GM18951 (cell line): Measurements from ENCODE around the gene FAM89B.

Experiments used
- POLR2A ChIP-seq: IDR thresholded peaks from 4 replicates; pipeline ENCODE4 v1.6.1; 2011; ENCODE audit warnings: mild to moderate bottlenecking; ENCODE audit not compliant: insufficient read length, insufficient read depth; ENCODE audit errors: extremely low read depth
- in situ Hi-C: fragments of 300-500 bp; cut with MboI; formaldehyde crosslinking; loops from one replicate; pipeline ENCODE4 v1.12.0; 2022; ENCODE audit warnings: low sequenced_read_pairs, mixed read lengths, inconsistent platforms; ENCODE audit not compliant: unreplicated experiment

Gene FAM89B

DNA sequence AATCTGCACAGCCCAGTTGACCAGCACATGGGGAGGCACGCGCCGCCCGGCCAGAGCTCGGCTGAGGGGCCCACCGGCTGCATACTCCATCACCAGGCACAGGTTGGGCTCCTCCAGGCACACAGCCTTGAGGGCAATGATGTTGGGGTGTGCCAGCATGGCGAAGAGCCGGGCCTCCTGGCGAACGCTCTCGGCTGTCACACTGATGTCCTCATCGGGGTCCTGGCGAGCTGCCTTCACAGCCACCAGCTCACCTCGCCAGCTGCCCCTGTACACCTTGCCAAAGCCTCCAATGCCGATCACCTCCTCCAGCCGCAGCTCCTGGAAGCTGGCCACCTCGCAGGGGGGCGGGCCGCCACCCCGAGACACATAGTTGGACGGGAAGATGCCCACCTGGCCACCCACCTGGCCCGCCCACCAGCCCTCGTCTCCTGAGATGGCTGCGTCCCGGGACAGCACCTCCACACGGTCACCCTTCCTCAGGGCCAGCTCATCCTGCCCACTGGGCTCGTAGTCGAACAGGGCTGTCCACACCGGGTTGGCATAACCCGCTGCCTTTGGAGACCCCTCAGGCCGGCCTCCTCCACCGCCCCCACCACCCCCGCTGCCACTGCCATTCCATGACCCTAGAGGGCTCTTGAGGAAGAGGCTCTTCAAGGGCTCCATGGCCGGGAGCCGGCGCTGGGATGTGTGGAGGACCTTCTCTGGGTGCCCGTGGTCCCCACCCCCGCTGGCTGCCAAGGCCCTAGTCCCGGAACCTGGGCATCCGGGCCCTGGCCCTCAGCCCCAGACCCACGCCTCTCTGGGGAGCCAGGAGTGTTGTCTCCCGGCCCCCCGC is 41.0 kb downstream of the FAM89B start:
- in situ Hi-C loops, result no loop called here
- TF ChIP-seq POLR2A, result peak; percentile 16

DNA sequence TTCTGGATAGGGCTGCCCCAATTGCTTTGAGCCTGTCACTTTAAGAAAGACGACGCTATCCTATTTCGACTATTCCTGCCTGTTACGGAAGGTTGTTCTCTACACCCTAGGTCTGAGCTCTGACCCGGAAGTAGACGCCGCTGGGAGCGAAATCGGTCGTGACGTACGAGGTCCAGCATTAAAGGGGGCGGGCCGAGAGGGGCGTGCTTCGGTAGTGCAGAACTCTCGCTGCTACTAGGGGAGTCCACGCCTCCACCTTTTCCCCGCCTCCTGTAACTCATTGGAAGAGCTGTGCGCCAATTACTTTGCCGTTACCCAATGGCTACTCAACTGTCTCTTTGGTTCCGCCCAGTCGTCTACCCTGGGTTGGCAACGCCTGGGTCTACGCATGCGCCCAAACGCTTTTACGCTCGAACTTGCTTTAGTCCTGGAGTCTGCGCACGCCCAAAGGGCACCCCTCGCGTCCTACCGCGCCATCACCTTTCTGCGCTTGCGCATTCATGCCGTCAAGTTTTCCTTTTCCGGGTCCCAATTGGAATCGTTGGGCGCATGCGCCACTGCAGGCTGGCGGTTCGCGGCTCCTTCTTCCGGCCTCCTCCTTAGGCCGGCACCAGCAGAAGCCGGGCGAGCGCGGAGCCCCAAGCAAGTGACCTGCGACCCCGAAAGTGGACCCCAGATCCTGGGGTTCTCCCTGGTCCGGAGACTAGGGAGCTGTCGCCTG is 43.1 kb downstream of the FAM89B start, which contains the start of gene PCNX3:
Gene PCNX3 (plus strand): TSS at position 548 of the 721 bp plus-strand sequence. CDS start 536 bp downstream, outside the sequence.
- in situ Hi-C loops, result no loop called here

DNA sequence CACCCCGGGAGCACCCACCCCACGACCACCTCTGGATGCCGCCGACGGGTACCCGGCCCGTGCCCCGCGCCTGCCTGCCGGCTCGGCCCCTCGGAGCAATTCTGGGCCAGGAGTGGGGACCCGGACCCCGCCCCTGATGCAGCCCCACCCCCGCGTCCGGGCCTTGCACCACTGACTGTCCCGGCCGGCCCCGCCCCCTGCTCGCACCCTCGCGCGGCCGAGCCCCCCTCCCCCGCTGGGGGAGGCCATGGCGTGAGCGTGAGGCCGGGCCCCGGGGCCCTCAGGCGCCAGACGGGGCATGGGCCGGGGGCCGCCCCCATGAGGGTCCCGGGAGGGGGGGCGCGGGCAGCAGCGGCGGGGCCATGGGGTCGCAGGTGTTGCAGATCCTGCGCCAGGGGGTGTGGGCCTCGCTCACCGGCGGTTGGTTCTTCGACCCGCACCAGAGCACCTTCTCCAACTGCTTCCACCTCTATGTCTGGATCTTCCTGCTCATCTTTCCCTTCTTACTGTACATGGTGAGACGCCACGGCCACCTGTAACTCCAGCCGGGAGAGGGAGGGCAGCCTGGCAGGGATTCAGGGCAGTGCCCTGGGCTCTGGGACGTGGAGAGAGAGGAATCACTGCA is 43.7 kb downstream of the FAM89B start:
- in situ Hi-C loops, result no loop called here
- TF ChIP-seq POLR2A, result no peak

More for the DNA sequence above, 43.1 kb downstream of the FAM89B start, which contains the start of gene PCNX3:
- peak; percentile 72 for TF ChIP-seq POLR2A

DNA sequence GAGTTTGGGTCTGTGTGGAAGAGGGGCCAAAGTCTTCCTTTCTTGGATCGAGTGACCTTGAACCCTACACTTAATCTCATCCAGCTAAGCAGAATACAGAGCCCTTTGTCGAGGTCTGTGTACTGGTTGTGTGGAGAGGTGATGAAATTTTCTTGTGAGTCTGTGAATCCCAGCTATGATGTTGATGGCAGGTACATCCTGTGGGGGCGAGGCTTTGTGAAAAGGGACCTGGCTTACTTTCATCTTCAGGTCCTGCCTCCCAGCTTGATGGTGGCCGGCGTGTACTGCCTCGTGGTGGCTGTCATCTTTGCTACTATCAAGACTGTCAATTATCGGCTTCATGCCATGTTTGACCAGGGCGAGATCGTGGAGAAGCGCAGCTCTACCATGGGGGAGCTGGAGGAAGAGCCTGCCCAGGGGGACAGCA is 44.2 kb downstream of the FAM89B start:
- in situ Hi-C loops, result no loop called here
- TF ChIP-seq POLR2A, result no peak

GRCh38 chr11:65617136-65617850 is 45.0 kb downstream of the FAM89B start:
- in situ Hi-C loops, result no loop called here
- TF ChIP-seq POLR2A, result no peak

- no peak for TF ChIP-seq POLR2A
- in situ Hi-C loops, result no loop called here
Measured at GRCh38 chr11:65617990-65618751, 45.8 kb downstream of the FAM89B start.

DNA sequence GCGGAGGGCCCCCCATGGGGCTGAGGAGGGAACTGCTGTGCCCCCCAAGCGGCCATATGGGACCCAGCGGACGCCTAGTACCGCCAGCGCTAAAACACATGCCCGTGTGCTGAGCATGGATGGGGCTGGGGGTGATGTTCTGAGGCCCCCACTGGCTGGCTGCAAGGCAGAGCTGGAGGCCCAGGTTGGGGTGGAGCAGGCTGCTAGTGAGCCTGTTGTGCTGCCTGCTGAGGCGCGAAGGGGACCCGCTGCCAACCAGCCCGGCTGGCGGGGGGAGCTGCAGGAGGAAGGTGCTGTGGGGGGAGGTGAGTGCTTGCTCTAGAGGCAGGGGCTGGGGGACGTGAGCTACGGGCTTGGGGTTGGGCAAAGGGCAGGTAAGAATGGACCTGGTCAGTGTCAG is 46.4 kb downstream of the FAM89B start:
- in situ Hi-C loops, result no loop called here
- no peak for TF ChIP-seq POLR2A

DNA sequence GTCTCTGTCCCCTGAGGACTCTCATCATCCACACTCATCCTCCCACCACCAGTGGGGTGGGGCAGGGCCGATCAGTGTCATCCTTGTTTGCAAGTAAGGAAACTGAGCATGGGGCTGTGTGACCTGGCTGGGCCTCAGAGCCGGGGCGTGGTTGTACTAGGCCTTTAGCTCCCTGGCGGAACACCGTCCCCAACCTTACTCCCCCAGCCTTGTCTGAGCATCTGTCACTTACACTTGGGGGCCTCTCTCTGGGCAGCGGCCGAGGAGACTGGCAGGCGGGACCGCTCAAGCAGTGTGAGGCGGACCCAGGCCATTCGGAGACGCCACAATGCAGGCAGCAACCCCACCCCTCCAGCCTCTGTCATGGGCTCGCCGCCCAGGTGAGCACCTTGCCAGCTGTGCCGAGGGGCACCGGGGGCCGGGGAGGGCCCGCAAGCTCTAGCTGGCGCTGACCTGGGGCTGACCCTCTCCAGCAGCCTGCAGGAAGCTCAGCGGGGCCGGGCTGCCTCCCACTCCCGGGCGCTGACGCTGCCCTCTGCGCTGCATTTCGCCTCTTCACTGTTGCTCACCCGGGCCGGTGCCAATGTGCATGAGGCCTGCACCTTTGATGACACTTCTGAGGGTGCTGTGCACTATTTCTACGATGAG is 47.1 kb downstream of the FAM89B start:
- TF ChIP-seq POLR2A, result no peak
- in situ Hi-C loops, result no loop called here

GRCh38 chr11:65620666-65621065 is 48.3 kb downstream of the FAM89B start:
- no peak for TF ChIP-seq POLR2A
- in situ Hi-C loops, result no loop called here

GRCh38 chr11:65621460-65621859 is 49.1 kb downstream of the FAM89B start:
- TF ChIP-seq POLR2A, result no peak
- in situ Hi-C loops, result no loop called here

DNA sequence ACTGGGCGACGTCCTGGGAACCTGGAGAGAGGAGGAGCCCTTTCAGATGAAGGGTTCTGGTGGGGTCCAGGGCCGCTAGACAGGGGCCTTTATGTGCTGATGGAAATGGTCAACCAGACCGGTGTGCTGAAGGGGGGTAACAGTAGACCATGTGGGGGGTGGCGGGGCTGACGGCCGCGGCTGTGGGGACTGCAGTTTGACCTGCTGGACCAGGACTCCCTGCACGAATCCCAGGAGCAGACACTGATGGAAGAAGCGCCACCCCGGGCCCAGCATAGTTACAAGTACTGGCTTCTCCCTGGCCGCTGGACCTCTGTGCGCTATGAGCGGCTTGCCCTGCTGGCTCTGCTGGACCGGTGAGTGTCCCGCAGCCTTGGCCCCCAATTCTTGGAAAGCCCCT is 49.7 kb downstream of the FAM89B start:
- no peak for TF ChIP-seq POLR2A
- in situ Hi-C loops, result no loop called here

DNA sequence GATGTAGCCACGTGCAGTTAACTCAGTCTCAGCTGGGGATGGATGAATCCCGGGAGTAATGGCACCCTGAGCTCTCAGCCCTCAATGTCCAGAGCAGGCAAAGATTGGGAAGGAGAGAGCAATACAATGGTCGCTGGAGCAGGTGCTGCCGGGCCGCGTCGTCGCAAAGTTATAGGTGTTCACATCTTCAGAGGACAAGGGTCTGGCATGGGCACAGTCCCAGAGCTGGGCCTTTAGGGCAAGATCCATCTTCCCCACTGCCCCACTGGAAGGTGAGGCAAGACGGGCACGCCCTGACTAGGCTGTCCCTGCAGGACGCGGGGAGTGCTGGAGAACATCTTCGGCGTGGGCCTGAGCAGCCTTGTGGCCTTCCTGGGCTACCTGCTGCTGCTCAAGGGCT is 50.8 kb downstream of the FAM89B start:
- no peak for TF ChIP-seq POLR2A
- in situ Hi-C loops, result no loop called here
